Measurements from ENCODE around the gene ADAMTS20. TPM values are rescaled to one million over a fixed set of nuclear protein-coding genes. Genes with fewer than 3 reads are reported as not detected.

Gene ADAMTS20
- total RNA-seq, 2 donors from 2014 or later, result 0.70 to 1.1 TPM

GRCh38 chr12:43578782-43579181 lies 26.8 kb upstream of the ADAMTS20 start:
- Mint-ChIP-seq H3K36me3 (ENCODE audit: low read depth) (no peaks in the 10 kb centered on the region), H3K9me3 (no peaks in the 10 kb centered on the region), H3K4me3 (no peak overlapping the region), H3K27me3 (ENCODE audit: insufficient read depth) (no peaks in the 10 kb centered on the region), H3K4me1 (no peaks in the 10 kb centered on the region), H3K27ac (no peak overlapping the region)
- no peak for DNase-seq
- Histone ChIP-seq H3K36me3 (ENCODE audit: control insufficient read depth, insufficient read depth, low read length) (no peaks in the 10 kb centered on the region), H3K4me3 (ENCODE audit: low read length) (no peak overlapping the region), H3K27ac (ENCODE audit: low read depth, low read length) (no peak overlapping the region), H3K27me3 (ENCODE audit: control insufficient read depth, insufficient read depth, low read length, poor library complexity, severe bottlenecking) (no peaks in the 10 kb centered on the region), H3K9me3 (ENCODE audit: control insufficient read depth, low read length) (no peaks in the 10 kb centered on the region), H3K9ac (ENCODE audit: extremely low read depth, low read length, poor library complexity, severe bottlenecking) (no peak overlapping the region), H3K4me1 (ENCODE audit: control insufficient read depth, insufficient read depth, low read length) (no peaks in the 10 kb centered on the region)
- 80 to 96% methylated on average over 2 to 3 of the region's 3 CpGs for WGBS, 2 experiments (ENCODE audit: insufficient coverage in 1 of 2, insufficient read length in 1 of 2)
- TF ChIP-seq, protein P1, sequence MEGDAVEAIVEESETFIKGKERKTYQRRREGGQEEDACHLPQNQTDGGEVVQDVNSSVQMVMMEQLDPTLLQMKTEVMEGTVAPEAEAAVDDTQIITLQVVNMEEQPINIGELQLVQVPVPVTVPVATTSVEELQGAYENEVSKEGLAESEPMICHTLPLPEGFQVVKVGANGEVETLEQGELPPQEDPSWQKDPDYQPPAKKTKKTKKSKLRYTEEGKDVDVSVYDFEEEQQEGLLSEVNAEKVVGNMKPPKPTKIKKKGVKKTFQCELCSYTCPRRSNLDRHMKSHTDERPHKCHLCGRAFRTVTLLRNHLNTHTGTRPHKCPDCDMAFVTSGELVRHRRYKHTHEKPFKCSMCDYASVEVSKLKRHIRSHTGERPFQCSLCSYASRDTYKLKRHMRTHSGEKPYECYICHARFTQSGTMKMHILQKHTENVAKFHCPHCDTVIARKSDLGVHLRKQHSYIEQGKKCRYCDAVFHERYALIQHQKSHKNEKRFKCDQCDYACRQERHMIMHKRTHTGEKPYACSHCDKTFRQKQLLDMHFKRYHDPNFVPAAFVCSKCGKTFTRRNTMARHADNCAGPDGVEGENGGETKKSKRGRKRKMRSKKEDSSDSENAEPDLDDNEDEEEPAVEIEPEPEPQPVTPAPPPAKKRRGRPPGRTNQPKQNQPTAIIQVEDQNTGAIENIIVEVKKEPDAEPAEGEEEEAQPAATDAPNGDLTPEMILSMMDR (conservative IDR thresholded peaks at IDR 0.05), result no peak

DNA sequence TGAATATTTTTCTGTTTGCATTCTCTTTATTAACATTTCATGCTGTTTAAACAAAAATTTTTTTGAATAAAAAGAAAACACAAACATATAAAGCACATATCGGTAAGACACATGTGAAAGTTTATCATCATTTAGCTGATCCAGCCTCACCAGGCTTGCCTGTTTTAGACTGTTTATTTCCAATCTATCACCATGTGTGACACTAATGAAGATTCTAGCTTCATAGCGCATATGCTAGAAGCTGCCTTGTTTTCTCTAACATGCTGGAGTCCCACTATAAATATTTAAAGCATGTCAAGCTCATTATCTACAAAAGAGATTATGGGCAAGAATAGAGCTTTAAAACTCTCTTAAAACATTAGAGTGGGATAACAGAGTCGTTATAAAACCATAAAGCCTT lies 25.4 kb upstream of the ADAMTS20 start:
- TF ChIP-seq, protein P1 (conservative IDR thresholded peaks at IDR 0.05), result no peak
- H3K36me3 ChIP-seq (ENCODE audit: control insufficient read depth, insufficient read depth, low read length), result no peaks in the 10 kb centered on the region
- 93 to 100% methylated on average over 1 to 3 of the region's 3 CpGs for WGBS, 2 experiments (ENCODE audit: insufficient coverage in 1 of 2, insufficient read length in 1 of 2)
- H3K27me3 ChIP-seq (ENCODE audit: control insufficient read depth, insufficient read depth, low read length, poor library complexity, severe bottlenecking), result no peaks in the 10 kb centered on the region
- H3K9me3 Mint-ChIP-seq, result no peaks in the 10 kb centered on the region
- no peaks in the 10 kb centered on the region for H3K4me1 Mint-ChIP-seq
- H3K27ac ChIP-seq (ENCODE audit: low read depth, low read length), result no peak overlapping the region
- H3K9ac ChIP-seq (ENCODE audit: extremely low read depth, low read length, poor library complexity, severe bottlenecking), result no peak overlapping the region
- no peaks in the 10 kb centered on the region for H3K27me3 Mint-ChIP-seq (ENCODE audit: insufficient read depth)
- no peak overlapping the region for H3K27ac Mint-ChIP-seq
- H3K4me3 Mint-ChIP-seq, result no peak overlapping the region
- H3K4me3 ChIP-seq (ENCODE audit: low read length), result no peak overlapping the region
- DNase-seq, result no peak
- H3K9me3 ChIP-seq (ENCODE audit: control insufficient read depth, low read length), result no peaks in the 10 kb centered on the region
- H3K4me1 ChIP-seq (ENCODE audit: control insufficient read depth, insufficient read depth, low read length), result no peaks in the 10 kb centered on the region
- H3K36me3 Mint-ChIP-seq (ENCODE audit: low read depth), result no peaks in the 10 kb centered on the region

DNA sequence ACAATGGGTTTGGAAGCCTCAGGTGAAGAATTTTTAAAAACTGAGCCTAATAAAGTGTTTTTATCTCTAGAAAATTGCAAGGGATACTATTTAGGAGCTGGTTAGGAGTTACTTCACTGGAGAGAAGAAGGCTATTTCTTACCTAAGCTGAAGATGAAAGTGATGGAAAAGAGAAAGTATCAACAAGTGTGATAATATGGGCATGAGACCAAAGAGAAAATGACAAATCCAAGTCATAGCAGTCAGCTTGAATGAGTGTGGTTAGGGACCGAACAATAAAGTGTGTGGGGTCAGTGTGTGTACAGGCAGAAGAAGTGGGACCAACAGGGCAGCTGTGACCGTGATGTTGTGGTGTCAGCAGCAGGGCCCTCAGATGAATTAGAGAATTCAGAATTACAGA lies 24.2 kb upstream of the ADAMTS20 start:
- WGBS, 2 experiments (ENCODE audit: insufficient coverage in 1 of 2, insufficient read length in 1 of 2), result 93 to 100% methylated on average over 1 to 2 of the region's 2 CpGs
- H3K9me3 Mint-ChIP-seq, result no peaks in the 10 kb centered on the region

More for the DNA sequence above, 24.2 kb upstream of the ADAMTS20 start:
- no peak for DNase-seq
- Histone ChIP-seq H3K27ac (ENCODE audit: low read depth, low read length) (no peak overlapping the region), H3K9me3 (ENCODE audit: control insufficient read depth, low read length) (no peaks in the 10 kb centered on the region), H3K9ac (ENCODE audit: extremely low read depth, low read length, poor library complexity, severe bottlenecking) (no peak overlapping the region), H3K4me1 (ENCODE audit: control insufficient read depth, insufficient read depth, low read length) (no peaks in the 10 kb centered on the region), H3K4me3 (ENCODE audit: low read length) (no peak overlapping the region), H3K36me3 (ENCODE audit: control insufficient read depth, insufficient read depth, low read length) (no peaks in the 10 kb centered on the region), H3K27me3 (ENCODE audit: control insufficient read depth, insufficient read depth, low read length, poor library complexity, severe bottlenecking) (no peaks in the 10 kb centered on the region)
- Mint-ChIP-seq H3K27ac (no peak overlapping the region), H3K4me3 (no peak overlapping the region), H3K27me3 (ENCODE audit: insufficient read depth) (no peaks in the 10 kb centered on the region), H3K36me3 (ENCODE audit: low read depth) (no peaks in the 10 kb centered on the region), H3K4me1 (no peaks in the 10 kb centered on the region)
- TF ChIP-seq, protein P1 (conservative IDR thresholded peaks at IDR 0.05), result no peak

All from endodermal cell (in vitro differentiated cells).